GM19324 (cell line): Measurements from ENCODE around the gene MTMR2.
"Not testable (repeated sequence)": the region's sequence is repeated elsewhere in the genome, so short reads cannot be mapped to it uniquely, and the experiment has no call there.

ENCODE experiments used
- ATAC-seq: cut with Tn5 transposase; IDR thresholded peaks from one replicate; pipeline ENCODE4 v1.9.1; 2021; ENCODE audit warnings: mild to moderate bottlenecking, moderate library complexity; ENCODE audit not compliant: unreplicated experiment, low FRiP score

Gene MTMR2

GRCh38 chr11:95829580-95830259 is 94.2 kb downstream of the MTMR2 start:
- no peak for ATAC-seq

- no peak for ATAC-seq
Observed at GRCh38 chr11:95827696-95828095, 96.2 kb downstream of the MTMR2 start.

- ATAC-seq, result no peak
Observed at GRCh38 chr11:95821640-95822039, 102.3 kb downstream of the MTMR2 start.

GRCh38 chr11:95816037-95816436 is 107.9 kb downstream of the MTMR2 start:
- ATAC-seq, result no peak

GRCh38 chr11:95811052-95811451 is 112.9 kb downstream of the MTMR2 start:
- ATAC-seq, result not testable (repeated sequence)

GRCh38 chr11:95806464-95806863 is 117.4 kb downstream of the MTMR2 start:
- not testable (repeated sequence) for ATAC-seq

GRCh38 chr11:95805869-95806268 is 118.0 kb downstream of the MTMR2 start:
- ATAC-seq, result no peak

GRCh38 chr11:95803973-95804372 is 119.9 kb downstream of the MTMR2 start:
- ATAC-seq, result no peak

- no peak for ATAC-seq
Observed at GRCh38 chr11:95802806-95803205, 121.1 kb downstream of the MTMR2 start.

- no peak for ATAC-seq
Observed at GRCh38 chr11:95800438-95800837, 123.5 kb downstream of the MTMR2 start.

GRCh38 chr11:95799546-95799945 is 124.4 kb downstream of the MTMR2 start:
- no peak for ATAC-seq

- no peak for ATAC-seq
Observed at GRCh38 chr11:95796501-95796900, 127.4 kb downstream of the MTMR2 start.

GRCh38 chr11:95795627-95796295 is 128.1 kb downstream of the MTMR2 start:
- no peak for ATAC-seq

GRCh38 chr11:95794086-95794485 is 129.8 kb downstream of the MTMR2 start:
- no peak for ATAC-seq

- ATAC-seq, result no peak
Observed at GRCh38 chr11:95793116-95793515, 130.8 kb downstream of the MTMR2 start.

GRCh38 chr11:95792700-95793099 is 131.2 kb downstream of the MTMR2 start:
- no peak for ATAC-seq

- no peak for ATAC-seq
Observed at GRCh38 chr11:95792200-95792599, 131.7 kb downstream of the MTMR2 start.

GRCh38 chr11:95791709-95792033 is 132.2 kb downstream of the MTMR2 start:
- ATAC-seq, result no peak

- no peak for ATAC-seq
Observed at GRCh38 chr11:95790933-95791708, 132.8 kb downstream of the MTMR2 start.

- peak; percentile 72 for ATAC-seq
Observed at GRCh38 chr11:95790123-95790932, 133.6 kb downstream of the MTMR2 start, which contains the start of gene CEP57. Gene CEP57, plus strand, starts transcription at chr11:95790498. Its CDS starts 201 bp downstream, at chr11:95790699.
